B cell (primary cell): Measurements from ENCODE around the gene SETBP1.

ENCODE experiments used
- EZH2 ChIP-seq: IDR thresholded peaks from 2 replicates; pipeline ENCODE4 v1.6.1; 2012; ENCODE audit warnings: borderline replicate concordance, low read depth, mild to moderate bottlenecking, moderate library complexity, low read length; ENCODE audit not compliant: insufficient read depth, poor library complexity, severe bottlenecking
- TF ChIP-seq, protein P1 (sequence below): fragments of 200-600 bp; IDR thresholded peaks from one replicate; pipeline ENCODE4 v1.8.0; 2022; ENCODE audit warnings: antibody characterized with exemption, mild to moderate bottlenecking

DNA sequence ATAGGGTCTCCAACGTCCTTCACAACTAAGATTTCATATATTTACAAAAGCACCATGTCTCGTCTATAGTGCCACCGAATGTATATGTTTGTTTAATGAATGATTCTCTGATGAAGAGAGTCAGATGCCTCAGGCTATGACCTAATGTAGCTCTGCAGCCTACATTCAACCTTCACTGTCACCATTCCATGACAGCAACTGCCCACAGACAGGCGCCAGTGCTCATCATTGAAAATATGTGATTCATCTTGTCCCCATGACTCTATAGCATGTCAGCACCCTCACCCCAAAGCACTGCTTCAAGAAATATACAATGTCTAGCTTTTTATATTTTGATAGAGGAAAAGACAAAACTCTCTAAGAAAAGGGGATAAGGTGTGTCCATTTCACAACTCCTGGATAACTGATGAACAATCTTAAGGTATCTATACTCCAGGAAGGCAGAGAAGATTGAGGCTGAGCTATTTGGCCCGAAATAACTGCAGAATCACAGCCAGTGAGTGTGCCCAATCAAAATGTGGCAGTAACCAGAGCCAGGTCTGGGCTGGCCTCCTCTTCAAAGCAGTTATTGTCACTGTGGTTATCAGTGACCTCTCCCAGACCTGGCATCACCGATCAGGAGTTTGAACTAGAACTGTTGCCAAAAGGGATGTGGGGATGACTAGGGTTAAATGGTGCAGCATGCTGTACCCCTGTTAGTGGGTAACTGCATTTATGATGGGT is 246.6 kb downstream of the SETBP1 start:
- TF ChIP-seq EZH2 = no peak
- TF ChIP-seq, protein P1, sequence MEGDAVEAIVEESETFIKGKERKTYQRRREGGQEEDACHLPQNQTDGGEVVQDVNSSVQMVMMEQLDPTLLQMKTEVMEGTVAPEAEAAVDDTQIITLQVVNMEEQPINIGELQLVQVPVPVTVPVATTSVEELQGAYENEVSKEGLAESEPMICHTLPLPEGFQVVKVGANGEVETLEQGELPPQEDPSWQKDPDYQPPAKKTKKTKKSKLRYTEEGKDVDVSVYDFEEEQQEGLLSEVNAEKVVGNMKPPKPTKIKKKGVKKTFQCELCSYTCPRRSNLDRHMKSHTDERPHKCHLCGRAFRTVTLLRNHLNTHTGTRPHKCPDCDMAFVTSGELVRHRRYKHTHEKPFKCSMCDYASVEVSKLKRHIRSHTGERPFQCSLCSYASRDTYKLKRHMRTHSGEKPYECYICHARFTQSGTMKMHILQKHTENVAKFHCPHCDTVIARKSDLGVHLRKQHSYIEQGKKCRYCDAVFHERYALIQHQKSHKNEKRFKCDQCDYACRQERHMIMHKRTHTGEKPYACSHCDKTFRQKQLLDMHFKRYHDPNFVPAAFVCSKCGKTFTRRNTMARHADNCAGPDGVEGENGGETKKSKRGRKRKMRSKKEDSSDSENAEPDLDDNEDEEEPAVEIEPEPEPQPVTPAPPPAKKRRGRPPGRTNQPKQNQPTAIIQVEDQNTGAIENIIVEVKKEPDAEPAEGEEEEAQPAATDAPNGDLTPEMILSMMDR = no peak
